GM18507 (cell line): ENCODE data around the gene FOXJ2.
A peak's percentile ranks its signal among the peaks of the same experiment; 100 is the strongest.
"Not testable (repeated sequence)": the region's sequence is repeated elsewhere in the genome, so short reads cannot be mapped to it uniquely, and the experiment has no call there.

Source experiments
- DNase-seq: peaks from one replicate; pipeline ENCODE4 v3.0.0; 2011; ENCODE audit warnings: low read depth; ENCODE audit not compliant: insufficient read length; ENCODE audit errors: extremely low spot score
- FAIRE-seq: peaks from 2 replicates; lab custom pipeline; 2011; peaks lifted over from hg19 to GRCh38; lab: Jason Lieb, UNC

FOXJ2 gene

DNA sequence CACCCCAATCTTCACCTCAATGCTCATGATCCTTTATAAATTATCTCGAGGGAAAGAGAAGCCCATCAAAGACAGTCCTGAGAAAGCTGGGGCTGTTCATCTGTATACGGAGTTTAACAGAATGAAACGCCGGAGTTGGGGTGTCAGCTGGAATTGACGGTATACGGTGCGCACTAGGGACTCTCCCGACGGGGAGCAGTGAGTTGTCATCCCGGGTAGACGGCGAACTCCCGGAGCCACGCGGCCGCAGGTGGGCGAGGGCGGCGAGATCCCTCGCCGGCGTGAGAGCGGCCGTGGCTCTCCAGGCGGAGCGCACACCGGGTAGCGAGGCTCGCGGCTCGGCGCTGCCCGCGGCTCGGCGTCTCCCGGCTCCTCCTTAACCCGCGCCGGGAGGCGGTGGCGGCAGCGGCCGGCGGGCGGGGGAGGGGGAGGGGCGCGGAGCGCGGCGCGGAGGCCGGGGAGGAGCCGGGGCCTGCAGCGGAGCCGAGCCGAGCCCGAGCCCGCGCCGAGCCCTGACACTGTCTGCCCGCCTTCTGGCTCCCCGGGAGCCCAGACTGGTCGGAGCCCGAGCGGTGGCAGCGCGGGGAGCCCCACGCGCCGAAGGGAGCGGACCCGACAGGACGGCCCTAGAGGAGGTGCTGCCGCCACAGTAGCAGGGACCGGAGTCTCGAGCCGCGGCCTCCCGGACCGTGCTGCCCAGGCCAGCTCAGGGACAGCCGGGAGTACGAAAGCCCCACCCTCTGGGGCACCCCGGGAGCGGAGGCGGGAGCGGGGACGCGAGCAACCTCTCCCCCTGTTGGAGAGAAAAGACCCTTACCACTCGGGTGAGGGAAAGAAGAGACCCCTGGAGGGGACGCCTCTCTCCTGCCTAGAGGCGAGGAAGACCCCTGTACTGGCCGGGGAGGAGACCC lies at the start of gene FOXJ2:
Gene FOXJ2, plus strand, starts transcription at position 475 of the 911 bp plus-strand sequence. CDS start 7,117 bp downstream, outside the sequence.
- FAIRE-seq, result peak; percentile 48
- DNase-seq, result no peak

DNA sequence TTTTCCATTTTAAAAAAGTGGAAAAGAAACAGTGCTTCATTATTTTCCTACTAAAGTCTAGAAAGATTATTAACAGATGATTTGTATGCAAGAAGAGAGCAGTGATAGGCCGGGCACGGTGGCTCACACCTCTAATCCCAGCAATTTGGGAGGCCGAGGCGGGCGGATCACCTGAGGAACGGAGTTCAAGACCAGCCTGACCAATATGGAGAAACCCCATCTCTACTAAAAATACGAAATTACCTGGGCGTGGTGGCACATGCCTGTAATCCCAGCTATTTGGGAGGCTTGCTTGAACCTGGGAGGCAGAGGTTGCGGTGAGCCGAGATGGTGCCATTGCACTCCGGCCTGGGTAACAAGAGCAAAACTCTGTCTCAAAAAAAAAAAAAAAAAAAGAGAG lies 49.5 kb upstream of the FOXJ2 start:
- DNase-seq, FAIRE-seq: not testable (repeated sequence)

DNA sequence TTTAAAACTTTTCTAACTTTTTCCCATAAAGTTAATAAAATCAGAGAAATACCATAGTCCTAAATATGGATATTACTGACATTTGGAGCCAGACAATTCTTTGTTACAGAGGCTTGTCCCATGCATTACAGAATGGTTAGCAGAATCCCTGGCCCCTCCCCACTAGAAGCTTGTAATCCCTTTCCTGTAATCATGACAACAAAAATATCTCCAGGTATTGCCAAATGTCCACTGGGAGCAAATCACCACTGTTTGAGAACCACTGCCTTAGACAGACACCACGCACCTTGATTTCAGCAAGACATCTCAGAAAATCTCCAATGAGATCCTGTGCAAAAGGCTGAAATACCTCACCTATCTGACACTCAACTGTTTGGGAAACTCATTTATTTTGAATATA lies 49.1 kb upstream of the FOXJ2 start:
- FAIRE-seq, DNase-seq: not testable (repeated sequence)

DNA sequence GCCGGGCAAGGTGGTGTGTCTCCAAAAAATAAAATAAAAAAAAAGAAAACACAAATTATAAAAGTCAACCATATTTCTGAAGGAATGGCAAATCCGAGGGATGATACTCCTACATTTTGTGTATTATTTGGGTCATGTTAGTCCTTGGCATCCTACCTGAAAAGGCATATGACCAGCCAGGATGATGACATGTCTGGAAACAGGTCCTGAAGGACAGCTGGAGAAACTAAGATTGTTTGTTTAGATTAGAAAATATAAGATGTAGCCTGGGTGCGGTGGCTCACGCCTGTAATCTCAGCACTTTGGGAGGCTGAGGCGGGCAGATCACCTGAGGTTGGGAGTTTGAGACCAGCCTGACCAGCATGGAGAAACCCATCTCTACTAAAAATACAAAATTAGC lies 47.6 kb upstream of the FOXJ2 start:
- DNase-seq (no peak), FAIRE-seq (no peak)

DNA sequence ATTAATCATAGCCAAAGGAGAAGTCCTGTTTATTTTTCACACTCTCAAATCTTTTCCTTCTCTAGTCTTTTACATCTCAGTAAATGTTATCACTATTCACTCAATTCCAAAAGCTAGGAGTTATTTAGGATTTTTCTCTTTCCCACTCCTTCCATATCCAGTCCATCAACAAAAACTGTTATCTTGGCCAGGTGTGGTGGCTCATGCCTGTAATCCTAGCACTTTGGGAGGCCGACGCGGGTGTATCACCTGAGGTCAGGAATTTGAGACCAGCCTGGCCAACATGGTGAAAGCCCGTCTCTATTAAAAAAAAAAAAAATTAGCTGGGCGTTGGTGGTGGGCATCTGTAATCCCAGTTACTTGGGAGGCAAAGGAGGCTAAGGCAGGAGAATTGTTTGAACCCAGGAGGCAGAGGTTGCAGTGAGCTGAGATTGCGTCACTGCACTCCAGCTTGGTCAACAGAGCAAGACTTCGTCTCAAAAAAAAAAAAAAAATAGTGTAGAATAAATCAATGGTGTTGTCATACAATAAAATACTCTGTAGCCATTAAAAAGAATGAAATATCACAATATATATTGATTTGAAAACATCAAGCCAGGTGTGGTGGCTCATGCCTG lies 46.6 kb upstream of the FOXJ2 start:
- no peak for FAIRE-seq

DNA sequence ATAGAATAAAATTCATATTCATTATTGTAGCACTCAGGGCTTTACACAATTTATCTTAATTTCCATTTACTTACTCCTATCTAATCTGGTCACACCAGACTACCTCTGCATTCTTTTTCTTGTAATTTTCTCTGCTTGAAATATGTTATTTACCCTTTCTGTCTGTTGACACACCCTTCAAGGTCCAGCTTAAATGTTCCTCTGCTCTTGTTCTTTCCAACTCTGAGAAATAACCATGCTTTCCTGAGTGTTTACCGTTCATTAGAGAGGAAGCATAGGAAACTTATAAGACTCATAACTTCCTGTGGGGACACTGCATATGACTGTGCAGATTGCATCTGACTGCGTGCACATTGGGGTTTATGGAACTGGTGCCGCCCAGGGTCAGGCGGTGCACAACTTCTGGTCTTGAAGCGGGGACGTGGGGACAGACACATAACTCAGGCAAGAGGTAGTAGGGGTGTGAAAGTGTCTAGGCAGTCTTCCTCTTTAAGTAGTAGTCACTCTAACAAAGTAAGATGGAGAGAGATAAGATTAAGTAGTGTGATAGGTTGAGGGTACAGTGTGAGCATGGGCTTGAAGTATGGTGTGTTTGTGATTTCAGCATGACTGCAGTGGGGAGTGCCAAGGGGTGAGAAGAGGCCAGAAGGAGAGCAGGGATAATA lies 42.6 kb upstream of the FOXJ2 start:
- DNase-seq (no peak), FAIRE-seq (peak; percentile 18)

More for the DNA sequence above, 46.6 kb upstream of the FOXJ2 start:
- no peak for DNase-seq

DNA sequence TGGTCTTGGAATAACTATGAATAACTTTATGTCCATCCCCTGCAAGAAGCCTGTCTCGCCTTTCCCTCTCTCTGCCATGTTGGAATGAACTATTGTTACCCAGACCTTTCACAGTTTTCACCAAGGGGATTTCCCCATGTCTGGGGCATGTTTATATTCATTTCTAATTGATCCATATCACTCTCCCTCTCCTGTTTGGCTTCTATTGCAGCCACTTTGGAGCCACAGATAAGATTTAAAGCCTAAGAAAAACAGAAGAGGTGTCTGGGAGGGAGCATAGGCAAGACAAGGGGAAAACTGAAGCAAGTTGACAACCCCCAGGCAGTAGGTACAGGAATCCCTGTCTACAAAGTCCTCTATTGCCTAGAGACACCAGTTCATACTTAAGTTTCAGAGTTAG lies 41.0 kb upstream of the FOXJ2 start:
- FAIRE-seq (no peak), DNase-seq (no peak)

- DNase-seq (no peak), FAIRE-seq (no peak)
Measured at GRCh38 chr12:7994731-7995205, 37.7 kb upstream of the FOXJ2 start.

DNA sequence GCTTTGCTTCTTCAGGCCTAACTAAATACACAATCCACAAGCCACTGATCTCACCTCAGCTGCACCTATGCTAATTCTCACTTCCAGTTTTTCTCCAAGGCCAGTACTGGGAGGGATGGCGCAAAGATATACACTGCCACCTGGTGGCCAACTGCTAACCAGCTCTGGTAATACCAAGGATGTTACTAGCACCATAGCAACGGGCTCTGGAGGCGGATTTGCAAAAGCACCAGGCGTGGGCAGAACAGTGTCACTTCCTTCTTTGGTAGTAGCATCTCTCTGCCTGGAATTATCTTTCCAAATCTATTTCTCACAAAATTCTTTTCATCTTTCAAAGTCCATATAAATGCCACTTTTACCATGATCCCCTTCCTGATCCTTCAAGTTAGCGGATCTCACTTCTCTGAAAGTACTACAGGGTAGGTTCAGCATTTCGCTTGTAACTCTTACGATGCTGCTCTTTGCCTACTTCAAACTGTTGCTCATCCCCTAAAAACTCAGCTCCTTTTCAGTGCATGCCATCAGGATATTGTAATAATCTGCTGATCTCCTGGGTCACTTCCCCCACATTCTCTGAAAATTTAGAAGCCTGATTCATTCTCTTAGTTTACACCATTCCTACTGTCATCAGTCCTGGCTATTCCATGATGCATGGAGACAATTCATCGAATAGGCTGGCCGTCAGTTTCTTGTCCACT lies 37.1 kb upstream of the FOXJ2 start:
- FAIRE-seq, result peak; percentile 97
- no peak for DNase-seq

DNA sequence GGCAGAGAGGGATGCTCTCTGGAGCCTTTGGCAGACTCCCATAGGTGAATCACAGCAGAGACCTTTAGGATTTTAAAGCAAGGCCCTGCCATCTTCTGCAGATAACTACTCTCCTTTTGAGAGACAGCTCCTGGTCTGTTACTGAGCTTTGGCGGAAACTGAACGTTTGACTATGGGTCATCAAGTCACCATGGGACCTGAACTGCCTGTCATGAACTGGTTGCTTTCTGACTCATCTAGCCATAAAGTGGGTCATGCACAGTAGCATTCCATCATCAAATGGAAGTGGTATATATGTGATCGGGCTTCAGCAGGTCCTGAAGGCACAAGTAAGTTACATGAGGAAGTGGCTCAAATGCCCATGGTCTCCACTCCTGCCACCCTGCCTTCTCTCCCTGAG lies 31.7 kb upstream of the FOXJ2 start:
- DNase-seq, FAIRE-seq: not testable (repeated sequence)

DNA sequence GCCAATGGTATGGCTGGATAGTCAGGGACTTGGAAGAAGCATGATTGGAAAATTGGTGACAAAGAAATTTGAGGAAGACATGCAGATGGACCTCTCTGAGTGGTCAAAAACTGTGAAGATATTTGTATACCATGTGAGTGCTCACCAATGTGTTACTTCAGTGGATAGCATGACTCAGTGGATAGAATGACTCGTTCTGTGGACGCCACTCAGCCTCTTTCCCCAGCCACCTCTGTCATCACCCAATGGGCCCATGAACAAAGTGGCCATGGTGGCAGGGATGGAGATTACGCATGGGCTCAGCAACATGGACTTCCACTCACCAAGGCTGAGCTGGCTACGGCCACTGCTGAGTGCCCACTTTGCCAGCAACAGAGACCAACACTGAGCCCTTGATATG lies 31.0 kb upstream of the FOXJ2 start:
- not testable (repeated sequence) for FAIRE-seq, DNase-seq

- not testable (repeated sequence) for DNase-seq, FAIRE-seq
Measured at GRCh38 chr12:8004897-8005296, 27.6 kb upstream of the FOXJ2 start.

DNA sequence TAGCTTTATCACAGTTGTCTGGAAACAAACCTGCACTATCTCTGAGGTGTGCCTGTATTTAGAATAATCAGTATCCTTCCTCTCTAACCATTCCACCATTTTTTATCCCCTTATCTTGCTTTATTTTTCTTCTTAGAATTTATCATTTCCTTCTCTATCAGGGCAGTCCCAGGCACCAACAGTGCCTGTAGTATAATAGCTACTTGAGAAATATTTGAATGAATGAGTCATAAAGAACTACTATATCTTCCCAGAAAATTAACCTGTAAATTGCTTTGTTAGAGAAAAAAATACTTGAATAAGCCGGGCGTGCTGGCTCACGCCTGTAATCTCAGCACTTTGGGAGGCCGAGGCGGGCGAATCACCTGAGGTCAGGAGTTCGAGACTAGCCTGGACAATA lies 21.2 kb upstream of the FOXJ2 start:
- DNase-seq, result no peak
- FAIRE-seq, result no peak

DNA sequence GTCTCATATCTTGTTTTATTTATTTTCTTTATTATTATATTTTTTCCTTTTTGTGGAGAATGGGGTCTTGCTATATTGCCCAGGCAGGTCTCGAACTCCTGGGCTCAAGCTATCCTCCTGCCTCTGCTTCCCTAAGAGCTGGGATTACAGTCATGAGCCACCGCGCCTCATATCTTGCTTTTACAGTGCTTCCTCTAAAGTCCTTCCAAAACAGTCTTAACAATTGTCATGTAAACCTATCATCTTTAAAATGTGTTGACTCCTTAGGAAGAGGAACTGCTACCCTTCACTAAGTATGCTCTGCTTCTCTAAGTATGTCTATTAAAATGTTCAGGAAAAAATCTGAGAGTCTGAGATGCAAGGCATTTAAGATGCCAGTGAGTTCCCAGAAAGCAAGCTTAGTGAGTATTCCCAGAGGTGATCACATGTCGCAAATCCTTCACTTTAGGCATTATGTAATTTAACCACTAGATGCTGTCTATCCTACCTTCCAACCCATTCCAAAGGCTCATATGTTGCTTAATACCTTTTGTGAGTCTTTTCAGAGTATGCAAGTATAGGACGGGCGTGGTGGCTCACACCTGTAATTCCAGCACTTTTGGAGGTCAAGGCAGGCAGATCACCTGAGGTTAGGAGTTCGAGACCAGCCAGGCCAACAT lies 19.7 kb upstream of the FOXJ2 start:
- FAIRE-seq (no peak), DNase-seq (no peak)

- DNase-seq, result no peak
- FAIRE-seq, result no peak
Measured at GRCh38 chr12:8014836-8015235, 17.7 kb upstream of the FOXJ2 start.

DNA sequence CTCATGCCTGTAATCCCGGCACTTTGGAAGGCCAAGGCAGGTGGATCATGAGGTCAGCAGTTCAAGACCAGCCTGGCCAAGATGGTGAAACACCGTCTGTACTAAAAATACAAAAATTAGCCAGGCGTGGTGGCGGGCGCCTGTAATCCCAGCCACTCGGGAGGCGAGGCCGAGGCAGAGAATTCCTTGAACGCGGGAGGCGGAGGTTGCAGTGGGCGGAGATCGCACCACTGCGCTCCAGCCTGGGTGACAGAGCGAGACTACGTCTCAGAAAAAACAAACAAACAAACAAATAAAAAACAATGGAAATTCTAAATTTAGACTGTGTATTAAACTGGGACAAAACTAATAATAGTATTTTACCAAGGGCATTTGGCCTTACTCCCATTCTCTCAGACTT lies 14.3 kb upstream of the FOXJ2 start:
- FAIRE-seq, DNase-seq: not testable (repeated sequence)

DNA sequence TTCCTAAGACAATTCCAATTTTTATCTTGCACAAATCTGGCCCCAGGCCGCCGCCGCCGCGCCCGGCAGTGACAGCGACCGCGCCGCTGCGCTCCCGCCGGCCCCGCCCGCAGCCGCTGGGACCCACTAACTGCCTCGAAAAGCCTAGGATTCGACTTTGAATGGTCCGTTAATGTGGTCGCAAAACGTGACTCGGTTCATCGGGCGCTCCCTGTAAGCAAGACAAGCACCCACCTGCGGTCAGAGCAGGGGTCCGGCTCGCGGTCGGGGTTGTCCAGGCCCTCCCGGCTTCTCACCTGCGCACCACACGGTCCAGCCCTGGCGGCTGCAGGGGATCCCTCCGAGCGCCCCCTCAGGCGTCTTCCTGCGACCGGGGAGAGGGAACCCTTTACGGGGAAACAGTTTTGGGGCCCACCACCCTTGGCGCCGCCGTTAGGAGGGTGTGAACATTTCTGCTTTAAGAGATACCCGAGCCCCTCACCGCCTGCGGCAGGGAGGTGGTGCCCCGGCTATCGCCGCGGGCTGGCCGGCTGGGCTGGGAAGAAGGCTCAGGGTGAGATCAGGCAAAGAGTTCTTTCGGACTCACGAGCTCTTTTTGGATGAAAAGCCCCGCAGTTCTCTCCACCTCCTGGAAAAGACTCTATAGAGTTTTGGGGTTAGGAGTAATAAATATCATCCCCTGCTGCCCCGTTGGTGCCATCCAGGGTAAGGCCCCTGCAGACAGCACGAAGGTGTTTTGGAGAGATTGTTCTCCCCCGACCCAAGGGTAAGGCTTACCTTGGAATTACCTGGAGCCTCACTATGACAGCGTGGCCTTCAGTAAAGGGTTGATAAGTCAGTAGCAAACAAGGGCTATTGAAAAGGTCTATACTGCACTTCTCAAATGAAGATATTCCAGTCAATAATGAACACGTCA lies 13.6 kb upstream of the FOXJ2 start:
- DNase-seq (no peak), FAIRE-seq (no peak)

DNA sequence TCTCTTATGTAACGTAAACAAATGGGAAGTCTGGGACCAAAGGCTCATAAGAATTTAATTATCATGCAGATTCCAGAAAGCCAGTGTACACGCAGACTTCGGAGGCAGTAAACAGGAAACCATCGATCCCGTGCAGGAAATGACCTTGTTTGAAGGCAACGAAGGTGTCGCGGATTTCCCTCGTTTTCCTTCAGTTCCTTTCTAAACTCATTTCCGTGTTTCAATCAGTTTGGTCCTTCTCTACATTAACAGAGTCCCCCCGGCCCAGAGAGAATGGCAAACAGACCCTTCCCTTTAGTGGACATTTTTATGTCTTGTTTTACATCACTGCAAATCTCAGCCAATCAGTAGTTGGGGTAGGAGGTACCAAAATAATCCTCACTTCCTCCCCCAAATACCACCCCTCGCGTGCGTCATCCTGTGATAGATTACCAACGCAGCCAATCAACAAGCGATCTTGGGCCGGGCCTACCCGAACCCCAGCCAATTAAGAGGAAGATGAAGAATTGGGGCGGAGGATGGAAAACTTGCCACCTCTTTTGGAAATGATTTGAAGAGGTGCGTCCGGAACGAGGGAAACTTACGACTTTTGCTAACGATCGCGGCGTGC lies 6.1 kb upstream of the FOXJ2 start:
- FAIRE-seq (peak; percentile 99), DNase-seq (peak; percentile 91)
